ENCODE data around the gene EEF1AKMT4.
A peak's percentile ranks its signal among the peaks of the same experiment; 100 is the strongest.

The EEF1AKMT4 gene

DNA sequence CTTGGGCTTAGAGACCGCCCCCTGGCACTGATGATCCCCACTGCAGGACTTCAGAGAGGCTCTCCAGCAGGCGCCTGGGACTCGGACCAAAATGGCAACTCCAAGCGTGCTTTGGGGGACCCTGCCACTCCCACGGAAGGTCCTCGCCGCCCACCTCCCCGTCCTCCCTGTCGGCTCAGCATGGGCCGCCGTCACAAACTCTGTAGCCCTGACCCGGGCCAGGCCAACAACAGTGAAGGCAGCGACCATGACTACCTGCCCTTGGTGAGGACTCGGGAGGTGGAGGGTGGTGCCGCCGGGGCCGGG, 8.4 kb upstream of the EEF1AKMT4 start:
- Mint-ChIP-seq H3K4me1 (peaks cover 15% of the 10 kb centered on the region), H3K4me3 (no peak overlapping the region), H3K9me3 (no peaks in the 10 kb centered on the region), H3K36me3 (peaks cover 43% of the 10 kb centered on the region), H3K27ac (no peak overlapping the region)
- no peak for DNase-seq (ENCODE audit: low spot score in 2 of 2)
- ATAC-seq, result no peak

DNA sequence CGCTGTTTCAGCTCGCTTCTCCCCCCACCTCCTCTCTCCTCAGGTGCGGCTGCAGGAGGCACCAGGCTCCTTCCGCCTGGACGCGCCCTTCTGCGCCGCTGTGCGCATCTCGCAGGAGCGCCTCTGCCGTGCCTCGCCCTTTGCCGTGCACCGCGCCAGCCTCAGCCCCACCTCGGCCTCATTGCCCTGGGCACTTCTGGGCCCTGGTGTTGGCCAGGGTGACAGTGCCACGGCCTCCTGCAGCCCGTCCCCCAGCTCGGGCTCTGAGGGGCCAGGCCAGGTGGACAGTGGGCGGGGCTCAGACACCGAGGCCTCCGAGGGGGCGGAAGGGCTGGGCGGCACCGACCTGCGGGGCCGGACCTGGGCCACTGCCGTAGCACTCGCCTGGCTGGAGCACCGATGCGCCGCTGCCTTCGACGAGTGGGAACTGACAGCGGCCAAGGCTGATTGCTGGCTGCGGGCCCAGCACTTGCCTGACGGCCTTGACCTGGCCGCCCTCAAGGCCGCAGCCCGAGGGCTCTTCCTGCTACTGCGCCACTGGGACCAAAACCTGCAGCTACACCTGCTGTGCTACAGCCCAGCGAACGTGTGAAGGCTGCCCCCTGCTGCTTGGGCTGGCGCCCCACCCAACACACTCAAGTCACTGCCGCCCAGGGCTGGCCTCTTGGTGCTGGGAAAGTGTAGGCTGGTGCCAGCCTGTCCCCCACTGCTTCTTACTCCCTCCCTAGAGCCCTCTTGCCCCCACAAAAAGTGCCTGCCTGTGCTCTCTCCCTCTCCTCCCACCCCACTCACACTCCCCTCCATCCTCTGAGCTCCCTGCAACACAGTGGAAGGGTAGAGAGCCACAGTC, 7.8 kb upstream of the EEF1AKMT4 start:
- Mint-ChIP-seq H3K27ac (no peak overlapping the region), H3K9me3 (no peaks in the 10 kb centered on the region), H3K4me1 (peaks cover 21% of the 10 kb centered on the region), H3K4me3 (no peak overlapping the region), H3K36me3 (peaks cover 45% of the 10 kb centered on the region)
- ATAC-seq, result peak; percentile 26
- DNase-seq (ENCODE audit: low spot score in 2 of 2), result no peak

DNA sequence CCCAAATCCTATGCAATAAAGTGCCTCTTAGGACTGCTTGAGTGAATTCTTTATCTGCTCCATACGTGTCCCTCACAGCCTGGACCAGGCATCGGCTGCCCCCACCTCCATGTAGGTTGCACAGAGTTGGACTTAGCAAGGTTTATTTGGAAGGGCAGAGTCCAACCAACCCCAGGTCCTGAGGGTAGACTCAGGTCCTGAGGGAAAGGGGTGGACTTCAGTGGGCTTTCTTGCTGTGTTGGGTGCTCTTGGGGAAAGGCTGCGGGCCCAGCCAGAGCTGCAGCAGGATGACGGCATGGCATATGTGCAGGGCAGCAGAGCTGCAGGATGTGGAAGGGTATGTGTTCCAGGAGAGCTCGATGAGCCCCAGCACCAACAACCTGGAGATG, 7.2 kb upstream of the EEF1AKMT4 start:
- ATAC-seq, result no peak
- Mint-ChIP-seq H3K4me3 (no peak overlapping the region), H3K9me3 (no peaks in the 10 kb centered on the region), H3K27ac (no peak overlapping the region), H3K4me1 (peaks cover 20% of the 10 kb centered on the region), H3K36me3 (peaks cover 45% of the 10 kb centered on the region)
- no peak for DNase-seq (ENCODE audit: low spot score in 2 of 2)

DNA sequence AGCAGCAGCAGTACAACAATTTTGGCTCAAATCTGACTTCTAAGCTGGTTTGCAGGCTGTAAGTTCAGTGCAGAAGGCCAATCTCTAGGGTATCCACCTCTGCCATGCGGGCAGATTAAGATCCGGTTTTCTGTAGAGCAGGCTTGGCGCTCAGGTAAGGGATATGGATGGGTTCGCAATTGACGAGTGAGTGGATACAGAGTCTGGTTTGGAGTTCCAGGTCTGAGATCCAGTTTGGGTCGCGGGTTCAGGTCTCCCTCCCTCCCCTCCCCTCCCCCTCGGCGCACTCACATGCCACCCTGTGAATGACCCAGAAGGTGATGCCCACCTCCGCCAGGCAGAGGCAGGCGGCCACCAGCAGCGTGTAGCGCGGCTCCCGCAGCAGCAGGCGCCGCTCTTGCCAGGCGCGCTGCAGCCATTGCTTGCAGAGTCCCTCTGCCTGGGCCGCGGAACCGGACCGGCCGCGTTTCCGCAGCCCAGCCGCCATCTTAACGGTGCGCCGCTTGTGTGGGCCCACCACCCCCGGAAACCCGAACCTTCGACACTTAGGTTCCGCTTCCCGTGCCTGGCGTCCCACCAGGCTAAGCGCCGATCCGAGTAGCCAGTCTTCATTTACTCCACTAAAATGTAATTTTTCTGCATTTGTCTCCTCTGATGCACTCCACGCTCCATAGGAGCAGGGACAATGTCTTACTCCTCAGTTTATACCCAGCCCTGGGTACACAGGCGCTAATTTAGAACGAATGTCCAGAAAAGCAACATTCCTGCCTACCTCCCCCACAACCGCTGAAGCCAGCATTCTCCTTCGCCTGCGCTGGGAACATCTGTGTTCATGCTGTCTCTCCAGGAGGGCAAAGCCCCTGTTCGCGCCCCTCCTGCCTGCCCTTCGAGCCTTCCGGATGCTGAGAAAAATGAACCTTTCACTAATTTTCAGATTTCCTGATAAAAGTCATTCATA, 739 bp upstream of the EEF1AKMT4 start, which contains the start of gene ALG3:
TSS of gene ALG3 (minus strand) at position 509 of the 958 bp plus-strand sequence. CDS start at position 487, 22 bp downstream.
- peaks cover 36% of the 10 kb centered on the region for H3K4me1 Mint-ChIP-seq
- peak within 1 kb of the TSS; percentile 100 for H3K27ac Mint-ChIP-seq
- ATAC-seq (peak; percentile 75), DNase-seq (ENCODE audit: low spot score in 2 of 2) (peak; percentile 89 to 95)
- peaks cover 40% of the 10 kb centered on the region for H3K36me3 Mint-ChIP-seq
- H3K9me3 Mint-ChIP-seq, result no peaks in the 10 kb centered on the region
- peak within 1 kb of the TSS; percentile 99 for H3K4me3 Mint-ChIP-seq

DNA sequence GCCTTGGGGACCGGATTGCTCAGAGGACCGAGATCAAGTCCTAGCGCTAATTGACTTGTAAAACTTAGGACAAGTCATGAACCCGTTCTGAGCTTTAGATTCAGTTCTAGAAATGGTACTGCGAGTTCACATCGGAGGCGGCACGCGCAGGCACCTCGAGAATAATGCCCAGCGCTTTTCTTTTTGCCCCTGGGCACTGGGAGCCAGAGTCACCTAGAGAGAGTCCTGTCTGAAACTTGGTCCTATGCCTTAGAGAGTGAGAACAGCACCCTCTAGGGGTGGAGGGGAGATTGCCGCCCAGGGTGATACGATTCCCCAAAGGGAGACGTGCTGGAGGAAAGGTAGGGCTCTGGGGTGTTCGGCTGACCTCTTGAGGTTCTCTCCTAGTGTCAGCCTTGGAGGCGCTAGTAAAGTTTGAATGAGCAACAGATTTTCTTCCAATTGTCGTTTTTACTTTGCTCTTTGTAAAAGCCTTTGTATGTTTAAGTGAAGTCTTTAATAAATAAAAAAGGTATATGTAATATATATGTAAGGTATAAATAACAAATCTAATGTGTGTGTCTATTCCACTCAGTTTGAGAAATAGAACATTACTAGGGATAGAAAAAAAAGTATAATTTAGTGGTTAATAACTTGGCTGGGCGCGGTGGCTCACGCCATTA, 826 bp downstream of the EEF1AKMT4 start:
- Mint-ChIP-seq H3K27ac (peak overlapping the region; percentile 100), H3K4me3 (peak overlapping the region; percentile 99), H3K36me3 (peaks cover 28% of the 10 kb centered on the region), H3K9me3 (no peaks in the 10 kb centered on the region), H3K4me1 (peaks cover 32% of the 10 kb centered on the region)
- ATAC-seq (peak; percentile 80), DNase-seq (ENCODE audit: low spot score in 2 of 2) (peak; percentile 91 to 96)

DNA sequence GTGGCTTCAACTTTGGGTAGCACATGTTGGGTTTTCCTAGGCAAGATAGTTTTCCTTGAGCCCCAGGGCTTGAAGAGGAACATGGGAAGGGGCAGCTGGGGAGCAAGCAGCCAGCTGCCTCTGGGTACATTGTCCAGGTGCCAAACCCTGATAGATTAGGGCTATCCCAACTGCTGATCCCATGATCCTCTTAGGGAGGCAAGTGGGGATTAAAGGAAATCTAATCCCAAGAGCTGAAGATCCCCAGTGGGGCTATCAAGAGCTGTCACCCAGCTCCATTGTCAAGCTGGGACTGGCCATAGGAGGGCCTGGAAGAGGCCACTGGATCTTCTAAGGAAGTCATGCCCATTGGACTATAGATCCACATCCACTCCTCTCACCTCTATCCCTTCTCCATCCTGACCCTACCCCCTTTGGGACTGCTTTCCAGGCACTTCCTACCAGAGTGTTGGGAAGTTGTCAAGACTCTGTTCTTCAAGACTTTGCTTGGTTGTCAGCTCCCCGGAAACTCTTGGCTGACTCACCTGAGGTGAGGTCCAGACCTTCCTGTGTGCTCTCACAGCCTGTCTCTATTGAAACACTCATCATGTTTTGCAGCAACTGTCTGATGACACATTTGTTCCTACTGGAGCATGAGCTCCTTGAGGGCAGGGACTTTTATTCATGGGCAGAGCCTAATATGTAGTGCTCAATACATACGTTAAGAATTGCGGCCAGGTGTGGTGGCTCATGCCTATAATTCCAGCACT, 6.0 kb downstream of the EEF1AKMT4 start:
- H3K9me3 Mint-ChIP-seq, result no peaks in the 10 kb centered on the region
- no peak overlapping the region for H3K4me3 Mint-ChIP-seq
- H3K27ac Mint-ChIP-seq, result peak overlapping the region; percentile 70
- no peak for DNase-seq (ENCODE audit: low spot score in 2 of 2)
- peaks cover 7% of the 10 kb centered on the region for H3K36me3 Mint-ChIP-seq
- peak; percentile 79 for ATAC-seq
- peaks cover 18% of the 10 kb centered on the region for H3K4me1 Mint-ChIP-seq

DNA sequence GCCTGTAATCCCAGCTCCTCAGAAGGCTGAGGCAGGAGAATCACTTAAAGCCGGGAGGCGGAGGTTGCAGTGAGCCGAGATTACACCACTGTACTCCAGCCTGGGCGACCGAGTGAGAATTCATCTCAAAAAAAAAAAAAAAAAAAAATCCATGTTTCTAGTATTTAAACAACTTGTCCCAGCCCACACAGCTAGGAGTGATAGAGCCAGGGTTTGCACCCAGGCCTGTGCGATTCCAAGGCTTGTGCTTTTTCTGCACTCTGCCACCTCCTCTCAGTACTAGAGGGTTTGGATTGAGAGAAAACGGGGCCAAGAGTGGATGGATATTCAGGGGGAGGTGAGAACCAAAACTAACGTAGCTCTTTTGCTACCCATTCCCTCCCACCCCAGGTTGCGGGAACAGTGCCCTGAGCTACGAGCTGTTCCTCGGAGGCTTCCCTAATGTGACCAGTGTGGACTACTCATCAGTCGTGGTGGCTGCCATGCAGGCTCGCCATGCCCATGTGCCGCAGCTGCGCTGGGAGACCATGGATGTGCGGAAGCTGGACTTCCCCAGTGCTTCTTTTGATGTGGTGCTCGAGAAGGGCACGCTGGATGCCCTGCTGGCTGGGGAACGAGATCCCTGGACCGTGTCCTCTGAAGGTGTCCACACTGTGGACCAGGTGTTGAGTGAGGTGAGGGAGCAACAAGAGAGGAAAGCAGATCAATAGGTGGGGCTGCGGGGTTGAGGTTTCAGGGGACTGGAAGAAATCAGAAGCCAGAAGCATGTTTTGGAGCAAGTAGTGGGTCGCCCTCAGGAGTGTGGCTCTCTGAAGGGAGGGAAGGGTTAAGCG, 7.8 kb downstream of the EEF1AKMT4 start:
- Mint-ChIP-seq H3K4me3 (no peak overlapping the region), H3K4me1 (peaks cover 27% of the 10 kb centered on the region), H3K9me3 (no peaks in the 10 kb centered on the region), H3K36me3 (peaks cover 18% of the 10 kb centered on the region), H3K27ac (no peak overlapping the region)
- DNase-seq (ENCODE audit: low spot score in 2 of 2), result no peak
- ATAC-seq, result no peak

DNA sequence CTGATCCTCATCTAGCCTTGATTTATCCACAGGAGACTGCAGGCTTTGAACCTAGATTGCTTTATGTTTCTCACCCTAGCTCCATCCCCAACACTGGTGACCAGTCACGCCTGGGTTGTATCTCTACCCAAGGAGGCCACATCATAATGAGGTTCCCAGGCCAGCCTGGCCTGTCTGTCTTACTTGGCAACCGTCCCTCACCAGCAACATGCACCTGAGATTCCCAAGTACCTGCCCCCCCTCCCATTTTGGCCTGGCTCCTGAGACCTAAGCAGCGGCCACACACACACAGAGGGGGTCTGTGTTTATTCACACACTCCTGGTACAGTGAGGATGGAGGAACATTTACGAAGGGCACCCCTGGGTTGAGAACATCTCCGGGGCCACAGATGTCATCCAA, 9.5 kb downstream of the EEF1AKMT4 start:
- peak overlapping the region; percentile 85 for H3K4me3 Mint-ChIP-seq
- H3K4me1 Mint-ChIP-seq, result peaks cover 36% of the 10 kb centered on the region
- no peak for ATAC-seq
- peaks cover 20% of the 10 kb centered on the region for H3K36me3 Mint-ChIP-seq
- no peak for DNase-seq (ENCODE audit: low spot score in 2 of 2)
- no peak overlapping the region for H3K27ac Mint-ChIP-seq
- no peaks in the 10 kb centered on the region for H3K9me3 Mint-ChIP-seq

DNA sequence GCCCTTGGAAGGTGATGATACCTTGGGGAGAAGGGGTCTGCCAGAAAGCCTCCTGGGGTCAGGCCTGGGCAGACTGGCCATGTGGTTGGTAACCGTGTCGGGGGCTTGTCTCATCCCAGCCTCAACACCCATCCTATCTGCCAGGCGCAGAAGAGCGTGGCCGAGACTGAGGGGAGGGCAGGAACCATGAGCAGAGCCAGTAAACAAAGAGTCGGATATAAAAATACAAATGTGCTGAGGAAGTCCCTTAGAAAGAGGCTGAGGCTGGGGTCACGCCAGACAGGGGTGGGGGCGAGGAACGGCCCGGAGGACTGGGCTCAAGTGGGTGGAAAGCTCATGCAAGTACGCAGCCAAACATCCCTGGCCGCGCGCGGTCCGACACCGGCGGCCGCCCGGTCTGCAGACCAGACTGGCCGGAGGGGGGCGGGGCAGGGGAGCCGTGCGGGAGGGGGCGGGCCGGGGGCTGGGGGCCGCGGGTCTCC, 10.0 kb downstream of the EEF1AKMT4 start:
- Mint-ChIP-seq H3K36me3 (peaks cover 16% of the 10 kb centered on the region), H3K4me3 (peak overlapping the region; percentile 85), H3K27ac (no peak overlapping the region), H3K4me1 (peaks cover 36% of the 10 kb centered on the region), H3K9me3 (no peaks in the 10 kb centered on the region)
- no peak for ATAC-seq
- DNase-seq (ENCODE audit: low spot score in 2 of 2), result no peak

DNA sequence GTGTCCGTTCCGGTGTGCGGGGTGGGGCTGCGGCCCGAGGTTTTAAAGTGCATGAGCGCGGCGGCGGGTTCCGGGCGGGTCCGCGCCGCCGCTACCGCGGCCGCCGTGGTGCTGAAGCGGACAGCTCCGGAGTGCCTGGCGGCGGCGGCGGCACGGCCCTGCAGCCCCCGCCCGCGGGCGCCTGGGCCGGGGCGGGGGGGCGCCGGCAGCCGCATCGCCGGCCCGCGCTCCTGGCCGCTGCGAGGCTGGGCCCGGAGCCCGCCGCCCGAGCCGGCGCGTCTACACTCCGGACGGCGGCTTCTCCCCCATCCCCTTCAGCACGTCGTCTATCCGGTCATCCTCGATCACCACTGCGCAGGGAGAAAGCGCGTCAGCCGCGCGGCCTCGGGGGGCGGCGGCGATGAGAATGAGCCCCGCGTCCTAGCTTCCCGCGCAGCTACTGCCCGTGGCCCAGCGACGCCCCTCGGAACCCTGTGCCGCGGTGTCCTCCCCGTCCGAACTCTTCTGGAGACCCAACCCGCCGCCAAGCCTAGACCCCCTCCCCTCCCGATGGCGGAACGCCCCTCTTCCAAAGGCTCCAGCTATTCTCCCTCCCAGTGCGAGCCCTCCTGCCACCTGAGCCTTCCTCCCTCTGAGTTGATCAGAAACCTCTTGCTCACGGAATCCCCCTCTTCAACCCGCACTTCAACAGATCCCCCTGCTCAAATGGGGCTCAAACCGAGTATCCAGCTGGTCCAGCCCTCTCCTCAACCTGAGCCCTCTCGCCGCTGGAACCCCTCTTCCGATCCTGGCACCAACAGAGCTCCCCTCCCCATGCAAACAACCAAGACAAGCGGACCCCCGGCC, 10.6 kb downstream of the EEF1AKMT4 start:
- ATAC-seq (peak; percentile 49), DNase-seq (ENCODE audit: low spot score in 2 of 2) (peak; percentile 30 to 70)
- Mint-ChIP-seq H3K4me1 (peaks cover 36% of the 10 kb centered on the region), H3K36me3 (peaks cover 16% of the 10 kb centered on the region), H3K27ac (peak overlapping the region; percentile 84), H3K4me3 (peak overlapping the region; percentile 85), H3K9me3 (no peaks in the 10 kb centered on the region)

DNA sequence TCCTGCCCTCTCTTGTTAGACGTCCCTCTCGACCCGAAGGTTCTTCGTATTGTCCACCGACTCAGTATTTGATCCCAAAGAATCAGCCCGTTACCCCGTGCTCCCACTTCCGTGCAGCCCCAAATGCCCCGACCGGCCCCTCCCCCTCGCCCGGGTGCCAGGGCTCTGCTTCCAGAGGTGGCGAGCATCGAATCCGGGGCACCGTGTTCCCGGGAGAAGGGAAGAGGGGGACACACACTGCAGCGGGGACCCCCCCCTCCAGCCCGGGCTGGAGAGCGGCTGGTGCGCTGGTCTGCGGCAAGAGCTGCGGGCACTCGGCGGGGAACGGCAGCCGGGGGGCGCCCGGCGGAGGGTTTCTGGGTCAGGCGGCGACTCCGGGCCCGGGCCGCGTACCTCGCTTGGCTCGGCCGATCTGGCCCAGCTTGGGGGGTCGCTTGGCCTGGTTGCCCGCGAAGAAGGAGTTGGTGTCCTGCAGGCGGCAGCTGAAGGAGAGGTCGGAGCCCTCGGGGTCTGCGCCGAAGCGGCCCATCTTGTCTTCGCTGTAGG, 11.3 kb downstream of the EEF1AKMT4 start:
- Mint-ChIP-seq H3K36me3 (peaks cover 16% of the 10 kb centered on the region), H3K4me3 (peak overlapping the region; percentile 85), H3K27ac (peak overlapping the region; percentile 84), H3K4me1 (peaks cover 30% of the 10 kb centered on the region), H3K9me3 (no peaks in the 10 kb centered on the region)
- DNase-seq (ENCODE audit: low spot score in 2 of 2), result peak in 1 of 2 donors; percentile 66
- no peak for ATAC-seq

DNA sequence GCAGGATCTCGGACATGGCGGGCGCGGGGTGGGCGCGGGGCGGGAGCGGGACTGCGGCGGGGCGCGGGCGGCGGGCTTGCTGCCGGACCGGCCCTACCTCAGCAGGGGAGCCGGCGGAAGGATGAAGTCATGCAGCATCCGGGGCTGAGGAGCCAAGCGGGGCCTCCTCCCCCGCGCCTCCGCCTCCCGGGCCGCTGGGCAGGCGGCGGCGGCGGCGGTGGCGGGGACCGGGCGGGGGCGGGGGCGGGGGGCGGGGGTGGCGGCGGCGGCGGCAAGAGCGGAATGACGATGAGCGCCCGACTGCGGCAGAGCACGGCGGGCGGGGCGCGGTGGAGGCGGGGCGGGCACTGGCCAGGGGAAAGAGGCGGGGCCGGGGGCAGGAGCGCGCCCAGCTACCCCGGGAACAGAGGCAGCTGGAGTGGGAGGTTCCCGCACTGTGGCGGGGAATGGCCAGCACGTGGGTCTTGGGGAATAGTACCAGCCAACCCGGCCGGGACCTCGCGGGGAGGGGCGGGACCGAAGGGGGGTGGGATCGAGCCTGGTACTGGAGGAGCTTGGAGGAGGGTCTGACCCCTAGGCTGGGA, 11.9 kb downstream of the EEF1AKMT4 start, which contains the start of gene CAMK2N2:
TSS of gene CAMK2N2 (minus strand) at position 284 of the 584 bp plus-strand sequence. CDS start at position 16, 268 bp downstream.
- Mint-ChIP-seq H3K9me3 (no peaks in the 10 kb centered on the region), H3K36me3 (peaks cover 16% of the 10 kb centered on the region), H3K27ac (peak within 1 kb of the TSS; percentile 84), H3K4me1 (peaks cover 29% of the 10 kb centered on the region), H3K4me3 (peak within 1 kb of the TSS; percentile 85)
- peak; percentile 76 for ATAC-seq
- DNase-seq (ENCODE audit: low spot score in 2 of 2), result peak; percentile 46 to 79
